GM21381 (cell line): ENCODE data around the gene RNF113B.

Experiments used
- ATAC-seq: cut with Tn5 transposase; IDR thresholded peaks from one replicate; pipeline ENCODE4 v1.9.1; 2021; ENCODE audit warnings: mild to moderate bottlenecking, moderate library complexity; ENCODE audit not compliant: unreplicated experiment

Gene RNF113B

GRCh38 chr13:98204546-98204945 is 27.5 kb upstream of the RNF113B start:
- ATAC-seq: no peak

- ATAC-seq: no peak
Observed at GRCh38 chr13:98203646-98204326, 26.7 kb upstream of the RNF113B start.

- no peak for ATAC-seq
Observed at GRCh38 chr13:98201984-98202383, 24.9 kb upstream of the RNF113B start.

- ATAC-seq: no peak
Observed at GRCh38 chr13:98201189-98201588, 24.1 kb upstream of the RNF113B start.

- no peak for ATAC-seq
Observed at GRCh38 chr13:98200211-98200878, 23.3 kb upstream of the RNF113B start.

- no peak for ATAC-seq
Observed at GRCh38 chr13:98199480-98199879, 22.4 kb upstream of the RNF113B start.

GRCh38 chr13:98198683-98199082 is 21.6 kb upstream of the RNF113B start:
- no peak for ATAC-seq

- ATAC-seq: no peak
Observed at GRCh38 chr13:98195054-98195791, 18.2 kb upstream of the RNF113B start.

GRCh38 chr13:98192008-98192407 is 14.9 kb upstream of the RNF113B start:
- ATAC-seq: no peak

GRCh38 chr13:98190889-98191444 is 13.9 kb upstream of the RNF113B start:
- ATAC-seq: no peak

- no peak for ATAC-seq
Observed at GRCh38 chr13:98189841-98190505, 12.9 kb upstream of the RNF113B start.

- ATAC-seq: no peak
Observed at GRCh38 chr13:98188544-98189166, 11.6 kb upstream of the RNF113B start.

- ATAC-seq: no peak
Observed at GRCh38 chr13:98187965-98188261, 10.8 kb upstream of the RNF113B start.

GRCh38 chr13:98187155-98187964 is 10.3 kb upstream of the RNF113B start:
- no peak for ATAC-seq

GRCh38 chr13:98184792-98185191 is 7.7 kb upstream of the RNF113B start:
- no peak for ATAC-seq

- ATAC-seq: no peak
Observed at GRCh38 chr13:98182589-98182988, 5.5 kb upstream of the RNF113B start.

GRCh38 chr13:98182153-98182552 is 5.1 kb upstream of the RNF113B start:
- ATAC-seq: no peak

GRCh38 chr13:98181111-98181815 is 4.2 kb upstream of the RNF113B start:
- ATAC-seq: no peak

- ATAC-seq: no peak
Observed at GRCh38 chr13:98180092-98180491, 3.0 kb upstream of the RNF113B start.
